A673 (cell line): ENCODE data around the gene PNMT. TPM values are rescaled to one million over a fixed set of nuclear protein-coding genes. Genes with fewer than 3 reads are reported as not detected.

ENCODE experiments used
- BruUV-seq: library from RNA; stranded (reverse); fragments of 400-500 nt; replicated peaks from 2 replicates; lab custom pipeline; 2021; lab: Mats Ljungman, UMichigan
- CTCF ChIA-PET: fragments of 300-600 bp; sonication (Branson Sonifier 250); formaldehyde crosslinking; loops from one replicate; lab custom pipeline; 2022; ENCODE audit warnings: antibody characterized with exemption; lab: Charles Lee
- POLR2A ChIA-PET: fragments of 300-600 bp; sonication (Branson Sonifier 250); formaldehyde crosslinking; loops from one replicate; lab custom pipeline; 2022; ENCODE audit warnings: antibody characterized with exemption; ENCODE audit not compliant: low non-redundant PET; lab: Charles Lee
- DNase-seq: peaks from one replicate; pipeline ENCODE4 v3.0.0-alpha.2; 2015; ENCODE audit warnings: low spot score
- H3K27ac ChIP-seq: fragments of 200-600 bp; sonication (generic); 2 replicates; pipeline ENCODE4 v1.5.1; 2016; ENCODE audit warnings: mixed run types, low read depth, mild to moderate bottlenecking, mixed read lengths, antibody characterized with exemption, low read length; ENCODE audit not compliant: poor library complexity, severe bottlenecking
- H3K27me3 ChIP-seq: fragments of 200-600 bp; sonication (generic); replicated peaks from 2 replicates; pipeline ENCODE4 v1.6.1; 2017; ENCODE audit warnings: mixed run types, low read depth, mild to moderate bottlenecking, mixed read lengths, antibody characterized with exemption, low read length; ENCODE audit not compliant: insufficient read depth, poor library complexity
- H3K36me3 ChIP-seq: fragments of 200-600 bp; sonication (generic); 2 replicates; pipeline ENCODE4 v1.6.1; 2016; ENCODE audit warnings: mixed run types, mild to moderate bottlenecking, mixed read lengths, antibody characterized with exemption, low read length; ENCODE audit not compliant: insufficient read depth, poor library complexity, severe bottlenecking
- H3K4me1 ChIP-seq: fragments of 200-600 bp; sonication (generic); 2 replicates; pipeline ENCODE4 v1.6.1; 2017; ENCODE audit warnings: mixed run types, mild to moderate bottlenecking, mixed read lengths, antibody characterized with exemption, low read length; ENCODE audit not compliant: insufficient read depth, poor library complexity, severe bottlenecking
- H3K4me3 ChIP-seq: fragments of 200-600 bp; sonication (generic); 2 replicates; pipeline ENCODE4 v1.5.1; 2016; ENCODE audit warnings: low read depth, mixed run types, mild to moderate bottlenecking, mixed read lengths, low read length; ENCODE audit not compliant: poor library complexity, severe bottlenecking
- H3K9me3 ChIP-seq: fragments of 200-600 bp; sonication (generic); 2 replicates; pipeline ENCODE4 v1.6.1; 2016; ENCODE audit warnings: mixed run types, low read depth, mild to moderate bottlenecking, mixed read lengths, antibody characterized with exemption, low read length; ENCODE audit not compliant: poor library complexity, severe bottlenecking
- EZH2 ChIP-seq: fragments of 200-600 bp; sonication (generic); IDR thresholded peaks from 2 replicates; pipeline ENCODE4 v1.6.1; 2017; ENCODE audit warnings: borderline replicate concordance, low read depth, mild to moderate bottlenecking, mixed read lengths, antibody characterized with exemption, low read length; ENCODE audit not compliant: poor library complexity, severe bottlenecking
- intact Hi-C: fragments of 100-400 bp; cut with micrococcal nuclease; formaldehyde crosslinking; loops from one replicate; pipeline ENCODE4 v1.10.0; 2022; ENCODE audit not compliant: unreplicated experiment
- total RNA-seq: library from RNA; stranded (reverse); gene quantifications from 2 replicates; pipeline ENCODE4 v1.2.3, GENCODE V29; 2021
- TF ChIP-seq, protein P1 (sequence below): fragments of 300-800, 200-600 bp; sonication (generic); conservative IDR thresholded peaks from 2 replicates; pipeline ENCODE4 v1.5.1; 2017; ENCODE audit warnings: low read depth, mild to moderate bottlenecking, antibody characterized with exemption, low read length, moderate library complexity, mixed read lengths

Gene PNMT
- total RNA-seq, 1 experiment from 2014 or later: not detected

DNA sequence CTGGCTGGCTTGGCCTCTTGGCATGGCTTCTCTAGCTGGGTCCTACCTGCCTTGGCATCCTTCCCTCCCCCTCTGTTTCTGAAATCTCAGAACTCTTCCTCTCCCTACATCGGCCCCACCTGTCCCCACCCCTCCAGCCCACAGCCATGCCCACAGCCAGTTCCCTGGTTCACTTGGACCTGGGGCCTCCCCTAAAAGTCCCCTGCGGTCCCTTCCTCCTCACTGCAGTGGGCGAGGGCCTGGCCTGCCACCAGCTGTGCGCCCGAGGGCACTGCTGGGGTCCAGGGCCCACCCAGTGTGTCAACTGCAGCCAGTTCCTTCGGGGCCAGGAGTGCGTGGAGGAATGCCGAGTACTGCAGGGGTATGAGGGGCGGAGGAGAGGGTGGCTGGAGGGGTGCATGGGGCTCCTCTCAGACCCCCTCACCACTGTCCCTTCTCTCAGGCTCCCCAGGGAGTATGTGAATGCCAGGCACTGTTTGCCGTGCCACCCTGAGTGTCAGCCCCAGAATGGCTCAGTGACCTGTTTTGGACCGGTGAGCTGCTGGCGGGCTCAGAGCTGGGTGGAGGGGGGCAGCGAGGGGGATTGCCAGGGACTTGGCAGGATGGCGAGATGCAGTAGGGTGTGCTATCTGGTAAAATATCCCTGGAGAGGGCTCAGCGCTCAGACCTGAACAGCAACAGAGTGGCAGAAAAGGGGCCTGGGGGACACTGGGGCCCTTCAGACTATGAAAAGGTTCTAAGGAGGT, 48.0 kb downstream of the PNMT start:
- ChIA-PET POLR2A (no interaction called here), CTCF (no interaction called here)
- no TSS peak for BruUV-seq
- Histone ChIP-seq H3K36me3 (no peaks in the 10 kb centered on the region), H3K9me3 (no peaks in the 10 kb centered on the region), H3K4me1 (no peaks in the 10 kb centered on the region), H3K27ac (no peak overlapping the region), H3K4me3 (no peak overlapping the region), H3K27me3 (no peaks in the 10 kb centered on the region)
- no peak for DNase-seq
- intact Hi-C loops: no loop called here
- TF ChIP-seq EZH2: no peak
- TF ChIP-seq, protein P1, sequence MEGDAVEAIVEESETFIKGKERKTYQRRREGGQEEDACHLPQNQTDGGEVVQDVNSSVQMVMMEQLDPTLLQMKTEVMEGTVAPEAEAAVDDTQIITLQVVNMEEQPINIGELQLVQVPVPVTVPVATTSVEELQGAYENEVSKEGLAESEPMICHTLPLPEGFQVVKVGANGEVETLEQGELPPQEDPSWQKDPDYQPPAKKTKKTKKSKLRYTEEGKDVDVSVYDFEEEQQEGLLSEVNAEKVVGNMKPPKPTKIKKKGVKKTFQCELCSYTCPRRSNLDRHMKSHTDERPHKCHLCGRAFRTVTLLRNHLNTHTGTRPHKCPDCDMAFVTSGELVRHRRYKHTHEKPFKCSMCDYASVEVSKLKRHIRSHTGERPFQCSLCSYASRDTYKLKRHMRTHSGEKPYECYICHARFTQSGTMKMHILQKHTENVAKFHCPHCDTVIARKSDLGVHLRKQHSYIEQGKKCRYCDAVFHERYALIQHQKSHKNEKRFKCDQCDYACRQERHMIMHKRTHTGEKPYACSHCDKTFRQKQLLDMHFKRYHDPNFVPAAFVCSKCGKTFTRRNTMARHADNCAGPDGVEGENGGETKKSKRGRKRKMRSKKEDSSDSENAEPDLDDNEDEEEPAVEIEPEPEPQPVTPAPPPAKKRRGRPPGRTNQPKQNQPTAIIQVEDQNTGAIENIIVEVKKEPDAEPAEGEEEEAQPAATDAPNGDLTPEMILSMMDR: no peak

- H3K27me3 ChIP-seq: no peaks in the 10 kb centered on the region
- ChIA-PET POLR2A (no interaction called here), CTCF (no interaction called here)
- BruUV-seq: no TSS peak
- no peaks in the 10 kb centered on the region for H3K4me1 ChIP-seq
- no peak overlapping the region for H3K27ac ChIP-seq
- intact Hi-C loops: no loop called here
- no peak for DNase-seq
- H3K36me3 ChIP-seq: no peaks in the 10 kb centered on the region
- no peak overlapping the region for H3K4me3 ChIP-seq
- H3K9me3 ChIP-seq: no peaks in the 10 kb centered on the region
- TF ChIP-seq, protein P1: no peak
- no peak for TF ChIP-seq EZH2
Observed at GRCh38 chr17:39716879-39717536, 48.8 kb downstream of the PNMT start.

- TF ChIP-seq EZH2: no peak
- TF ChIP-seq, protein P1: no peak
- POLR2A ChIA-PET: no interaction called here
- Histone ChIP-seq H3K27ac (no peak overlapping the region), H3K36me3 (no peaks in the 10 kb centered on the region), H3K4me1 (no peaks in the 10 kb centered on the region), H3K4me3 (no peak overlapping the region), H3K9me3 (no peaks in the 10 kb centered on the region), H3K27me3 (no peaks in the 10 kb centered on the region)
- no TSS peak for BruUV-seq
- intact Hi-C loops: no loop called here
- DNase-seq: no peak
- CTCF ChIA-PET: no interaction called here
Observed at GRCh38 chr17:39717660-39718059, 49.4 kb downstream of the PNMT start.
